HepG2 (cell line): ENCODE results near the gene CIAO2B. TPM values are rescaled to one million over a fixed set of nuclear protein-coding genes. Genes with fewer than 3 reads are reported as not detected.

Source experiments
- GRHL1 ChIP-seq: sonication (generic); formaldehyde crosslinking; conservative IDR thresholded peaks from 2 replicates; pipeline ENCODE4 v1.8.0; 2022; ENCODE audit warnings: missing genetic modification reagents
- KDM2A ChIP-seq: sonication (generic); formaldehyde crosslinking; IDR thresholded peaks from 2 replicates; pipeline ENCODE4 v1.4.0; 2020; ENCODE audit warnings: low read depth, missing genetic modification reagents, borderline replicate concordance
- MEIS2 ChIP-seq: sonication (generic); formaldehyde crosslinking; IDR thresholded peaks from 2 replicates; pipeline ENCODE4 v1.9.0; 2021; ENCODE audit warnings: mild to moderate bottlenecking, missing genetic modification reagents
- ONECUT2 ChIP-seq: sonication (generic); formaldehyde crosslinking; IDR thresholded peaks from 2 replicates; pipeline ENCODE4 v1.4.0; 2020; ENCODE audit warnings: missing genetic modification reagents
- STAG1 ChIP-seq: sonication (generic); formaldehyde crosslinking; IDR thresholded peaks from 2 replicates; pipeline ENCODE4 v1.4.0; 2020; ENCODE audit warnings: missing genetic modification reagents
- ZFP90 ChIP-seq: sonication (generic); formaldehyde crosslinking; IDR thresholded peaks from 2 replicates; pipeline ENCODE4 v1.8.0; 2022; ENCODE audit warnings: missing genetic modification reagents, mild to moderate bottlenecking, inconsistent platforms, borderline replicate concordance
- ZNF276 ChIP-seq: sonication (generic); formaldehyde crosslinking; IDR thresholded peaks from 2 replicates; pipeline ENCODE4 v1.4.0; 2020; ENCODE audit warnings: mild to moderate bottlenecking, low read depth, missing genetic modification reagents
- ZNF337 ChIP-seq: sonication (generic); formaldehyde crosslinking; IDR thresholded peaks from 2 replicates; pipeline ENCODE4 v1.5.1; 2020; ENCODE audit warnings: missing genetic modification reagents, low read depth, mild to moderate bottlenecking, borderline replicate concordance
- ZNF430 ChIP-seq: sonication (generic); formaldehyde crosslinking; IDR thresholded peaks from 2 replicates; pipeline ENCODE4 v1.9.0; 2021; ENCODE audit warnings: mild to moderate bottlenecking, missing genetic modification reagents
- ZNF605 ChIP-seq: sonication (generic); formaldehyde crosslinking; IDR thresholded peaks from 2 replicates; pipeline ENCODE4 v1.8.0; 2022; ENCODE audit warnings: mild to moderate bottlenecking, missing genetic modification reagents
- ZSCAN9 ChIP-seq: IDR thresholded peaks from 2 replicates; pipeline ENCODE4 v1.6.1; 2016; ENCODE audit warnings: borderline replicate concordance
- polyA plus RNA-seq, 8 experiments: library from polyadenylated mRNA; depleted of rRNA in 3 of 8; stranded (reverse) in 7 of 8; unstranded in 1 of 8; fragments of >200 nt; fragmentation: Illumina TruSeq in 4 of 8; extraction: Trizol in 4 of 8; gene quantifications; 2 replicates each; pipeline versions ENCODE4 v1.2.1 to v1.2.3, GENCODE V29; 2011 to 2016; ENCODE audit warnings: low read depth in 4 of 8, missing spikeins in 1 of 8, mixed read lengths in 1 of 8; ENCODE audit not compliant: insufficient read depth in 1 of 8
- total RNA-seq, 5 experiments: library from RNA; depleted of rRNA; stranded (reverse); fragments of >200 nt; fragmentation: Illumina TruSeq; extraction: Trizol; gene quantifications; 2 replicates each; pipeline ENCODE4 v1.2.3, GENCODE V29; 2016; ENCODE audit warnings: low read depth in 1 of 5

The CIAO2B gene
- total and polyA plus RNA-seq, 2 of the 13 experiments (the other 11 are each of a cell fraction or from before 2014, with no cell fraction given): 157 to 293 TPM

GRCh38 chr16:66947302-66948065, 13.3 kb upstream of the CIAO2B start (continued):
- TF ChIP-seq ZFP90 (0 out of 2 replicates have a peak, but pooled peaks have one; percentile 26), GRHL1 (CRISPR knock-in tag) (no peak), ZNF605 (CRISPR knock-in tag) (peak; percentile 72), ZSCAN9 (peak; percentile 55; the same call in 1 of the 2 replicates), KDM2A (peak; percentile 21; the same call in 1 of the 2 replicates), MEIS2 (peak; percentile 39; the same call in 1 of the 2 replicates), ZNF430 (peak; percentile 47; the same call in 1 of the 2 replicates), STAG1 (CRISPR knock-in tag) (peak; percentile 89), ZNF276 (CRISPR knock-in tag) (no peak), ONECUT2 (CRISPR knock-in tag) (no peak), ZNF337 (CRISPR knock-in tag) (0 out of 2 replicates have a peak, but pooled peaks have one; percentile 34)
- TF ChIP-seq, all 625 proteins: peak for 87
